MM.1S (cell line): ENCODE data around the gene RHPN2.
A peak's percentile ranks its signal among the peaks of the same experiment; 100 is the strongest.

Source experiments
- DNase-seq: peaks from one replicate; pipeline ENCODE4 v3.0.0-alpha.2; 2015
- H2AFZ ChIP-seq: fragments of 300-600 bp; sonication (generic); 2 replicates; pipeline ENCODE4 v1.6.0; 2016; ENCODE audit warnings: antibody characterized with exemption, low read length
- H3F3A ChIP-seq: fragments of 300-600 bp; sonication (generic); 2 replicates; pipeline ENCODE4 v1.6.1; 2016; ENCODE audit warnings: mild to moderate bottlenecking, antibody characterized with exemption, low read length, moderate library complexity, mixed read lengths; ENCODE audit not compliant: insufficient read depth
- H3K27ac ChIP-seq: fragments of 300-600 bp; sonication (generic); 2 replicates; pipeline ENCODE4 v1.5.1; 2016; ENCODE audit warnings: mild to moderate bottlenecking, low read length
- H3K27me3 ChIP-seq: fragments of 300-600 bp; sonication (generic); replicated peaks from 2 replicates; pipeline ENCODE4 v1.6.0; 2016; ENCODE audit warnings: low read length; ENCODE audit not compliant: insufficient read depth
- H3K36me3 ChIP-seq: fragments of 300-600 bp; sonication (generic); replicated peaks from 2 replicates; pipeline ENCODE4 v1.6.1; 2016; ENCODE audit warnings: mild to moderate bottlenecking, low read length, mixed read lengths; ENCODE audit not compliant: insufficient read depth
- H3K4me1 ChIP-seq: fragments of 300-600 bp; sonication (generic); 2 replicates; pipeline ENCODE4 v1.6.1; 2016; ENCODE audit warnings: low read length, mixed read lengths
- H3K4me2 ChIP-seq: fragments of 300-600 bp; sonication (generic); 2 replicates; pipeline ENCODE4 v1.6.0; 2016; ENCODE audit warnings: low read depth, low read length
- H3K4me3 ChIP-seq: fragments of 300-600 bp; sonication (generic); 2 replicates; pipeline ENCODE4 v1.5.1; 2016; ENCODE audit warnings: low read length, mixed read lengths
- H3K79me2 ChIP-seq: fragments of 300-600 bp; sonication (generic); 2 replicates; pipeline ENCODE4 v1.6.1; 2016; ENCODE audit warnings: mixed run types, low read length, mixed read lengths
- H3K9ac ChIP-seq: fragments of 300-600 bp; sonication (generic); 2 replicates; pipeline ENCODE4 v1.6.1; 2016; ENCODE audit warnings: low read length, mixed read lengths
- H3K9me2 ChIP-seq: fragments of 300-600 bp; sonication (generic); replicated peaks from 2 replicates; pipeline ENCODE4 v1.6.1; 2016; ENCODE audit warnings: mild to moderate bottlenecking, low read length, mixed read lengths; ENCODE audit not compliant: insufficient read depth
- H3K9me3 ChIP-seq: fragments of 300-600 bp; sonication (generic); replicated peaks from 2 replicates; pipeline ENCODE4 v1.6.1; 2016; ENCODE audit warnings: mild to moderate bottlenecking, low read length, mixed read lengths; ENCODE audit not compliant: insufficient read depth
- H4K20me1 ChIP-seq: fragments of 300-600 bp; sonication (generic); 2 replicates; pipeline ENCODE4 v1.6.1; 2016; ENCODE audit warnings: mild to moderate bottlenecking, low read length, moderate library complexity, mixed read lengths; ENCODE audit not compliant: insufficient read depth
- CTCF ChIP-seq: fragments of 300-600 bp; sonication (generic); IDR thresholded peaks from 2 replicates; pipeline ENCODE4 v1.5.1; 2016; ENCODE audit warnings: antibody characterized with exemption, low read length, mixed read lengths
- EZH2 ChIP-seq: fragments of 300-600 bp; sonication (generic); optimal IDR thresholded peaks from 2 replicates; pipeline ENCODE3; 2017; ENCODE audit warnings: low read depth, mild to moderate bottlenecking, antibody characterized with exemption, low read length, mixed read lengths
- EZH2phosphoT487 ChIP-seq: fragments of 300-600 bp; sonication (generic); IDR thresholded peaks from 2 replicates; pipeline ENCODE4 v1.6.1; 2018; ENCODE audit warnings: antibody characterized with exemption, low read length

Gene RHPN2

GRCh38 chr19:33089010-33089409 is 24.3 kb upstream of the RHPN2 start:
- no peak overlapping the region for H3K27ac ChIP-seq
- H4K20me1 ChIP-seq: no peaks in the 10 kb centered on the region
- H3K9me2 ChIP-seq: no peaks in the 10 kb centered on the region
- no peak overlapping the region for H3K4me3 ChIP-seq
- no peaks in the 10 kb centered on the region for H3K36me3 ChIP-seq
- no peaks in the 10 kb centered on the region for H3K27me3 ChIP-seq
- H3K4me1 ChIP-seq: 0 out of 2 replicates have a peak, but pooled peaks cover 5% of the 10 kb centered on the region
- no peak overlapping the region for H2AFZ ChIP-seq
- TF ChIP-seq EZH2phosphoT487: no peak
- TF ChIP-seq CTCF: no peak
- no peaks in the 10 kb centered on the region for H3K79me2 ChIP-seq
- no peak overlapping the region for H3K4me2 ChIP-seq
- no peaks in the 10 kb centered on the region for H3K9me3 ChIP-seq
- no peaks in the 10 kb centered on the region for H3F3A ChIP-seq
- H3K9ac ChIP-seq: no peak overlapping the region
- DNase-seq: no peak

GRCh38 chr19:33086955-33087354 is 22.3 kb upstream of the RHPN2 start:
- Histone ChIP-seq H3K4me1 (peaks cover 8% of the 10 kb centered on the region), H2AFZ (no peak overlapping the region), H3K79me2 (peaks cover 8% of the 10 kb centered on the region), H4K20me1 (no peaks in the 10 kb centered on the region), H3K4me2 (no peak overlapping the region), H3K9me3 (no peaks in the 10 kb centered on the region), H3F3A (no peaks in the 10 kb centered on the region), H3K27me3 (no peaks in the 10 kb centered on the region), H3K36me3 (no peaks in the 10 kb centered on the region), H3K27ac (no peak overlapping the region), H3K9me2 (no peaks in the 10 kb centered on the region), H3K4me3 (no peak overlapping the region), H3K9ac (no peak overlapping the region)
- DNase-seq: no peak
- TF ChIP-seq EZH2 (no peak), CTCF (no peak), EZH2phosphoT487 (no peak)

- Histone ChIP-seq H3K9me2 (no peaks in the 10 kb centered on the region), H2AFZ (no peak overlapping the region), H3K4me1 (peaks cover 11% of the 10 kb centered on the region), H3K9ac (no peak overlapping the region), H4K20me1 (no peaks in the 10 kb centered on the region), H3K36me3 (no peaks in the 10 kb centered on the region), H3K4me3 (no peak overlapping the region), H3K27me3 (no peaks in the 10 kb centered on the region), H3K4me2 (no peak overlapping the region), H3K79me2 (peaks cover 17% of the 10 kb centered on the region), H3F3A (no peaks in the 10 kb centered on the region), H3K27ac (no peak overlapping the region), H3K9me3 (no peaks in the 10 kb centered on the region)
- TF ChIP-seq EZH2: no peak
- no peak for DNase-seq
Observed at GRCh38 chr19:33085570-33086128, 21.0 kb upstream of the RHPN2 start.

- peaks cover 9% of the 10 kb centered on the region; the same call in 1 of the 2 replicates for H3F3A ChIP-seq
- H3K4me3 ChIP-seq: peak within 1 kb of the TSS; percentile 100
- DNase-seq: peak; percentile 84
- H3K9ac ChIP-seq: peak within 1 kb of the TSS; percentile 96
- peak within 1 kb of the TSS; percentile 48 for H3K27ac ChIP-seq
- peak within 1 kb of the TSS; percentile 98 for H2AFZ ChIP-seq
- H3K4me2 ChIP-seq: peak within 1 kb of the TSS; percentile 85
- TF ChIP-seq EZH2: no peak
- no peak for TF ChIP-seq EZH2phosphoT487
- TF ChIP-seq CTCF: no peak
- H3K4me1 ChIP-seq: peaks cover 14% of the 10 kb centered on the region
- H4K20me1 ChIP-seq: no peaks in the 10 kb centered on the region
- no peaks in the 10 kb centered on the region for H3K9me2 ChIP-seq
- H3K9me3 ChIP-seq: no peaks in the 10 kb centered on the region
- no peaks in the 10 kb centered on the region for H3K27me3 ChIP-seq
- H3K79me2 ChIP-seq: peaks cover 17% of the 10 kb centered on the region
- no peaks in the 10 kb centered on the region for H3K36me3 ChIP-seq
Observed at GRCh38 chr19:33080761-33081681, 16.3 kb upstream of the RHPN2 start, which contains the start of gene GPATCH1. TSS of gene GPATCH1 (plus strand) at chr19:33081181. CDS start at chr19:33081194, 13 bp downstream.
